ENCODE measurements around the gene MYEOV. TPM values are rescaled to one million over a fixed set of nuclear protein-coding genes. Genes with fewer than 3 reads are reported as not detected.

The MYEOV gene
- total RNA-seq, 1 experiment from 2014 or later = 101 TPM

DNA sequence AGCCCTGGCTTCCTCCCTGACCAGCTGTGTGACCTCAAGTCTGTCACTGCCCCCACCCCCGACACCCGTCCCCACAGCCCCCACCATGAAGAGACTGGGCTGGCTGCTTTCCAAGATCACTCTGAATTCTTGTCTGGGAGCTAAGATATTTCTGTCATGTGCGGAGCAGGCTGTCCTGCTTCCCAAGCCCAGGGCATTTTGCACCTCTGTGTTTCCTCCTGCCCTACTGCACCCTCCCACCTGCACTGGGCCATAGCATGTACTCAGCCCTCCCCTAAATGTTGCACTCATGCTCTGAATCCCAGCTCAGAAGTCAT is 30.3 kb upstream of the MYEOV start:
- DNase-seq (ENCODE audit: low read depth) = no peak
- in situ Hi-C loops (cut with HindIII; ENCODE audit: low pct_unique_long_range_greater_than_20kb, low sequenced_read_pairs) = no loop called here

DNA sequence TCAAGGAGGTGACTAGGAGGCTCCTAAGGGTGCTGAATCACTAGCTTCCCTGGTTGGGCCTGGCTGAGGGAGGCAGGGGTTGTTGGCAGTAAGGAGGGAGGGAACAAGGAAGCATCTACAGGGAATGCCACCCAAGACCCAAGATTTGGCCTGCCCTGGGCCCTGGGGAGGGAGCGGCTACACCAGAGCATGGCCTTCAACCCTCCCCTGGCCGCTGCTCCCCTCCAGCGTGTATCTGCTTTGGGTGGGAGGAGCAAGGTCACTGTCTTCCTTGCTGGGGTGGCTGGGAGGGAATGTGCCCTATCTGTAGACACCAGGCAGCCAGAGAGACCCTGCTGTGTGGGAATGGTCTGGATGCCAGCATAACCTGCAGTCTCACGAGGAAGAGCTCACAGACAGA is 29.5 kb upstream of the MYEOV start:
- in situ Hi-C loops (cut with HindIII; ENCODE audit: low pct_unique_long_range_greater_than_20kb, low sequenced_read_pairs) = no loop called here

DNA sequence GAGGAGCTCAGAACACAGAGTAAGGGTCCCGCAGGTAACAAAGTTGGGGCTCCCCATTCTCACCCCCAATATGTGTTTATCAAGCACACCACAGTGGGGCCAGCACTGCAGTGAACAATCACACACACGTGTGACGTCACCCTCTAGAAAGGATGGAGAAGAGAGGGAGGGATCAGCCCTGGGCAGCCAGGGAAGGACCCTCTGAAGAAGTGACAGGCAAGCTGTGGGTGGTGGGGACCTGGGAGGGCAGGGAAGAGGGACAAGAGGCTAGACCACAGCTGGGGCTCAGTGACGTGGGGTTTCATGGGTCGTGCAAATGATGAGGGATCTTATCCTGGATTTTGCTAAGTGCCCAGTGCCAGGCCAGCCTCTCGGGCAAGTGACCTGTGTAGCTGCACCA is 28.7 kb upstream of the MYEOV start:
- in situ Hi-C loops (cut with HindIII; ENCODE audit: low pct_unique_long_range_greater_than_20kb, low sequenced_read_pairs) = no loop called here

More for the DNA sequence above, 29.5 kb upstream of the MYEOV start:
- no peak for DNase-seq (ENCODE audit: low read depth)

DNA sequence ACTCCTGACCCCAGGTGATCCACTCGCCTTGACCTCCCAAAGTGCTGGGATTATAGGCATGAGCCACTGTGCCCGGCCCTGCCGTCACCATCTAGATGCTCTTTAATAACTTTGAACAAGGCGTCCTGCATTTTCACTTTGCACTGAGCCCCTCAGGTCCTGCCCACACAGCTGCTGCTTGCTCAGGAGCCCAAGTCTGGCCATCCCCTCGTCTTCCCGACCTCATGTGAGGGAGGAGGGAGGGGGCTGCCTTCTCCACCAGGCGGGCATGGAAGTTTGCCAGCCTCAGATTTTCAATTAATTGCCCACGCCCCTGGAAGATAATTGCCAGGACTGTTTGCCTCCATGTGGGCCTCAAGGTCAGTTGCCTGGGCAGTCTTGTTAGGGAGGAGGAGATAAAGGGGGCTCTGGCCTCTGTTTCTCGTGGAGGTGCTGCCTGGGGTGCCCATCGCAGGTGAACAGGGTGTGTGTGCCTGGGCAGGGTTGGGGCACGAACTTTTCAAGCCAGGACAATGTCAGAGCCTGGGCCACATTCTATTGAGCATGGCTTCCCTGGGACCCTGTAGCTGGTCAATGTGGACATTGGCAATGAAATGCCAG is 27.9 kb upstream of the MYEOV start:
- in situ Hi-C loops (cut with HindIII; ENCODE audit: low pct_unique_long_range_greater_than_20kb, low sequenced_read_pairs) = no loop called here
- no peak for DNase-seq (ENCODE audit: low read depth)

More for the DNA sequence above, 28.7 kb upstream of the MYEOV start:
- DNase-seq (ENCODE audit: low read depth) = no peak

DNA sequence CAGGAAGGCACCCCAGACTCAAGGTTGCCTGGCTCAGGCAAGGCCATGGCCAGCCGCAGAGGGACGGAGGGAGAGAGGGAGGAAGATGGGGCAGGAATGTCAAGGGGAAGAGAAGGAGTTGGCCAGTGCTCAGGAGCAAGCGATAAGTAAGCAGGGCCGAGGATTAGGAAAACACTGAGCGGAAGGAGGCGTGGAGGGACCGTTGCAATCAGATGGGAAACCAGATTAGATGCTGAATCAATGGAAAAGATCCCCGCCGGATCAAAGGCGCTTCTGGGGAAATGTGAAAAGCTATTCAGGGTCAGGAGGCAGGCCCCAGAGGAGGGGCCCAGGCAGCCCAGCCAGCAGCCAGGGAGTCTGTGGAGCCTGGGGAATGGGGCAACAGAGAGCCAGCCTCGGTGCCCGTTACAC is 26.6 kb upstream of the MYEOV start:
- in situ Hi-C loops (cut with HindIII; ENCODE audit: low pct_unique_long_range_greater_than_20kb, low sequenced_read_pairs) = no loop called here
- no peak for DNase-seq (ENCODE audit: low read depth)

DNA sequence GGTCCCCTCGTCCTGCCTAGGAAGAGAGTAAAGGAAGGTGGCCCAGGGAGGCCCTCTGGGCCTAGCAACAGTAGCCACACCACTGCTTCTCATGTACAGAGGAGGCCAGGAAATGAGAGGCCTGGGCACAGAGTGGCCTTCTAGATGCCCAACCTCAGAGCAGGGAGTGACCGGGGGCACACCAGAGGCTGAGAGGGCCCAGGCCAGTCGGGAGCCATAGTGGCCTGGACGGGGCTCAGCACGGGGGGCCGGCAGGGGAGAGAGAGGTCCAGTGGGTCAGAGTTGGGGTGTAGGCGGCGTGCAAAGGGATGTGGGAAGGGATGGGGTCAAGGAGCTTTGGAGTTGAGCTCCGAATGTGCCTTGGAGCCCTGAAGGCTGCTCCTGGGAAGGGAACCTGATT is 25.0 kb upstream of the MYEOV start:
- DNase-seq (ENCODE audit: low read depth) = no peak
- in situ Hi-C loops (cut with HindIII; ENCODE audit: low pct_unique_long_range_greater_than_20kb, low sequenced_read_pairs) = no loop called here

DNA sequence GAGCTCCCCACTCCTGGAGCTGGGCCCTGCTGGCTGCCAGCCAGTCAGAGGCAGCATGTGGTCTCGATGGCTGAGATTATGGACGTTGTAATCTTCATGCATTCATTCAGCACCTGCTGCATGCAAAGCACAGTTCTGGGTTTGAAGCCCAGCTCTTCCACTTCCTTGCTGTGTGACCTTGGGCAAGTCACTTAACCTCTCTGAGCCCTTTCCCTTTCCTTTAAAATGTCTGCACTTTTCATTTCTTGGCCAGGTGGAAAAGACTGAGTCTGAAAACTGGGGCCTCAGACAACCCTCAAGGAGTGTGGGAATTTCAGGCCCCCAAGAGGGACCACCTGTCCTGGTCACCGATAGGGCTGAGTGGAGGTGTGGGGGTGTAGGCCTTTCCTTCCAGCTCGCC is 24.6 kb upstream of the MYEOV start:
- no peak for DNase-seq (ENCODE audit: low read depth)
- in situ Hi-C loops (cut with HindIII; ENCODE audit: low pct_unique_long_range_greater_than_20kb, low sequenced_read_pairs) = no loop called here

DNA sequence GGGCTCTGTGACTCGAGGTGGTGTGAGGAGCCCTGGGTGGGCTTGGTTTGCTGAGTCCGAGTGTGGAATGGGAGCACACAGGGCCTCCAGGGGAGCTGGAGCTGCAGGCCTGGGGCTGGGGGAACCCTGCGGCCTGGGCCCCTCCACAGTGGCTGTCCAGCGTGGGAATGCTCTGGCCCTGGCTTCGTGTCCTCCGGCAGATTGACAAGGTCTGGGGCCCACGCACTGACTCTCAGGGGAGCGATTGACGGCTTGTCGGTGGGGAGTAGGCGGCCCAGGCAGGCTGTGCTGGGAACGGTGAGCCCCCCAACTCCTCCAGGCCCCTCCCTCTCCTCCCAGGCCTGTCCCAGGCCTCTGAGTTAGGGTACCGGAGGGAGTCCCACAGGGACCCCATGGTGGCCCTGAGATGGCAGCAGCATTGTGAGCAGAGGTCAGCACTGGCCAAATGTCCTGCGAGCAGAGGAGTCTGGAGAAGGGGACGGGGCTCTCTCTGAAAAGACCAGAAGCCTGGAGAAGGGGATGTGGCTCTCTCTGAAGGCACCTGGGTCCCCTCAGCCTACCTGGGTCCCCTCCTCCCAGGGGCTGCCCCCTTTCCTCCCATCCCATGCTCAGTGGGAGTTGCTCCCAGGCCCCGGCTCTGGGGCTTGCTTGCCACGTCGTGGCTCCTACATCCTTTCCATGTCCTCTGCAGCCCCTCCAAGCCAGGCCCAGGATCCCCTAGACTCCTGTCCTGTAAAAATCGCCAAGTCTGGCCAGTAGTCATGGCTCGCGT is 23.8 kb upstream of the MYEOV start:
- in situ Hi-C loops (cut with HindIII; ENCODE audit: low pct_unique_long_range_greater_than_20kb, low sequenced_read_pairs) = no loop called here
- DNase-seq (ENCODE audit: low read depth) = no peak

DNA sequence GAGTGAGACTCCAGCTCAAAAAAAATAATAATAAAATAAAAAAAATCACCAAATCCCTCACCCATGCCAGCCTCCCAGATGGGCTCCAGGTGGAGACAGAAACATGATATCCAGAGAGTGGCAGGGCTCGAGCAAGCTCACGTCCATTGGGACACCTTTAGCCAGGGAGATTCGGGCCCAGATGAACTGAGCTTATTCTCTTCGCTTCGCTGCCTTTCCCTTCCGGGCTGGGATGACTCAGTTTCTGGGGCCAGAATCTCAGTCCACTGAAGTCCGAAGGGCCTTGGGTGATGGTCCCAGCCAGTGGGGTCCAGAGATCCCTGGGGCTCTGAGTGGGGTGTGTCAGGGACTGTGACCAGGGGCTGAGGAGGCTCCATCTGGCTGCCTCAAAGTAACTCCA is 23.0 kb upstream of the MYEOV start:
- in situ Hi-C loops (cut with HindIII; ENCODE audit: low pct_unique_long_range_greater_than_20kb, low sequenced_read_pairs) = no loop called here
- peak; percentile 33 for DNase-seq (ENCODE audit: low read depth)

DNA sequence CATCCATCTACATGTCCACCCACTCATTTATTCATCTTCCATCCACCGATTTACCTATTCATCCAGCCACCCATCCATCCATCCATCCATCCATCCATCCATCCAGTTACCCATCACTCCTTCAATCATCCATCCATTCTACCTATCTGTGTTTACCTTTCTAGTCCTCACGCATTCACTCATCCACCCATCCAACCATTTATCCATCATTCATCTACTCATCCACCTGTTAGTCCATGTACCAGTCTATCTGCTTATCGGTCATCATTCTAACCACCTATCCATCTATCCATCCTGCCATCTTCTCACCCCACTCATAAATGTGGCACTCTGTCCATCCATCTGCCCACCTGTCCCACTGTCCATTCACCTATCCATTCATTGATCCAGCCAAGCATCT is 21.9 kb upstream of the MYEOV start:
- in situ Hi-C loops (cut with HindIII; ENCODE audit: low pct_unique_long_range_greater_than_20kb, low sequenced_read_pairs) = no loop called here
- DNase-seq (ENCODE audit: low read depth) = no peak

DNA sequence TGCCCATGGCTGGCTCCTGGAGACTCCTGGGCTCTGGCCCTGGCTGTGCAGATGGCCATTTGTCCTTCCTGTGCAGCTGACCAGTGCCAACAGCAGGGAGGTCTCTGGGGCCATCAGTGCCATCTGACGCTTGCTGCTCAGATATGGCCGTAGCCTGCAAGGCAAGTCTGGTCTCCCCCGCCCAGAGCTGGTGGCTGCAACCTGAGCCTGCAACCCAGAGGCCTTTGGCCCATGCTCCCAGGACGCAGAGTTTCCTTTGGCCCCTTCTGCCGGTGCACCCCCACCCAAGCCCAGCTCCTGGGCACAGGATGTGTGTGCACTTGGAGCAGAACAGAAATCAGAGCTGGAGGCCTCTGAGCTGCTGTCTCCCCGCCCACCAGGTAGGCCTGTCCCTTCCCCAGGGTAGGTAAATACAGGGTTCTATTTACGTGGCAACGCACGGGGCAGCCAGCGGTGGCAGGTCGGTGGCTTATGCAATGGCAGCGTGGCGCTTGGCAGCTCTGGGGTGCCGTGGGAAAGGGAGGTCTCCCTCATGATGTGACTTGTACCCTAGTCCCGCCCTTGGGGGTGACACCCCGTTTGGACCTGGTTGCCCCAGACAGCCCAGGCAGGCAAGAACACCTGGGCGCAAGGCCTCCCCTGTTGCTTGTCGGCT is 21.0 kb upstream of the MYEOV start:
- no peak for DNase-seq (ENCODE audit: low read depth)
- in situ Hi-C loops (cut with HindIII; ENCODE audit: low pct_unique_long_range_greater_than_20kb, low sequenced_read_pairs) = no loop called here

DNA sequence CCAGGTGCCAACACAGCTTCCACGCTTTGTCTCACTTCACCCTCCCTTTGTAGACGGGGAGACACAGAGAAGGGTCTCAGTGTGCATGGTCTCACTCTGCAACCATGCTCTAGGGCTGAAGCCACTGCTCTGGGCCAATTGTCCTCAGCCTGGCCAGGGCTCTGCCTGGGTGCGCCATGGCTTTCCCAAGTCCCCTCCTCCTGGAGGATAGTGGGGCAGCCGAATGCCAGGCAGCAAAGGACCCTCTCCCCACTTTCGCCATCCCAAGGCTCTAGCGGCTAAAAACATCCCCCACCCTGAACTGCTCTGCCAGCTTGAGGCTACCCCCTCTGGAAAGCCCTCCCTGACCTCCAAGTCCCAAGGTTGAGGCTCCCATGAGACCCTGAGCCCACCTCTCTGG is 20.4 kb upstream of the MYEOV start:
- in situ Hi-C loops (cut with HindIII; ENCODE audit: low pct_unique_long_range_greater_than_20kb, low sequenced_read_pairs) = no loop called here
- DNase-seq (ENCODE audit: low read depth) = no peak

DNA sequence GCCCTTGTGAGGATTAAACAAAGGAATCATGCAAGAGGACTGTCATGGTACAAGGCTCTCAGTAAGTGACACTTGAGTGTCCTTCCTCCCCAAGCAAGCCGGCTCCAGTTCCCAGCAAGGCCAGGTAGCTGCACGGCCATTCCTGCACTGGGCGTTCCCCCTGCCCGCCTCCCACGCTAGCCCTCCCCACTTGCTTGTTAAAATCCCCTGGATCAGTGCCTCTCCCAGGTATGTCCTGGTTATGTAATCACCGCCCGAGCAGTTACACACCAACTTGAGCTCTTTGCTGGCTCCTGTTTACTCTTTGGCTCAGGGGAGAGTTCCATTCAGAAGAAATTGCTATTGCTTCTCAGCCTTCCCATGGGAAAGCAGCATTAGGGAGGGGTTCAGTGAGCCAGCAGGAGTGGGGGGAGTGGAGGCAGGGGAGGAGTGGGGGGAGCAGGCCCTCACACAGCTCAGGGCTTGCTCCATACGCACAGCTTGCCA is 19.4 kb upstream of the MYEOV start:
- no peak for DNase-seq (ENCODE audit: low read depth)
- in situ Hi-C loops (cut with HindIII; ENCODE audit: low pct_unique_long_range_greater_than_20kb, low sequenced_read_pairs) = no loop called here

DNA sequence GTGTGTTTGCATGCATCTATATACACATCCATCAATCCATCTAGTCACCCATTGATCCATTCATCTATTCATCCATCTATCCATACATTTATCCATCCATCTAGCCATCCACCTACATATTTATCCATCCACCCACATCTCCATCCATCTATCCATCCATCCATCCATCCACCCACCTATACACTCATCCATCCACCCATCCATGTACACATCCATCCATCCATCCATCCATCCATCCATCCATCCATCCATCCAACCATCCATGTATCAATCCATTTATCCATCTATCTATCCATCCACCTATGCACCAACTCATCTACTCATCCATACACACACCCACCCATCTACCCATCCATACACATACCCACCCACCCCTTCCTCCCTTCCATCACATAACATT is 18.8 kb upstream of the MYEOV start:
- in situ Hi-C loops (cut with HindIII; ENCODE audit: low pct_unique_long_range_greater_than_20kb, low sequenced_read_pairs) = no loop called here
- no peak for DNase-seq (ENCODE audit: low read depth)

DNA sequence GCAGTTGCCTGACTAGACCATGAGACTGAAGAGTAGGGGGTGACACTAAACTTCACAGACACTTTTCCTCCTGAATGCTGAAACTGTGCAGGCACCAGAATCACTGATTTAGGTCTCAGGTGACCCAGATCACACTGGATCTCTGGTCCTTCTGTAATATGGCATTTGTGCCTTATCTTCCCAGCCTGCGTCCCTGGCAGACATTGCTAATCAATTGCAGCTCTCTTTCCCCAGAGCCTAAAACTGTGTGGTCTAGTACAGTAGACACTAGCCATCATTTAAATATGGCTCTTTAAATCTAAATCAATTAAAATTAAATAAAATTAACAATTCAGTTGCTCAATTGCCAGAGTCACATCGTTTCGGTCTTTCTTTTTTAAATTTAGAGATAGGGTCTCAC is 17.8 kb upstream of the MYEOV start:
- in situ Hi-C loops (cut with HindIII; ENCODE audit: low pct_unique_long_range_greater_than_20kb, low sequenced_read_pairs) = no loop called here
- DNase-seq (ENCODE audit: low read depth) = no peak

DNA sequence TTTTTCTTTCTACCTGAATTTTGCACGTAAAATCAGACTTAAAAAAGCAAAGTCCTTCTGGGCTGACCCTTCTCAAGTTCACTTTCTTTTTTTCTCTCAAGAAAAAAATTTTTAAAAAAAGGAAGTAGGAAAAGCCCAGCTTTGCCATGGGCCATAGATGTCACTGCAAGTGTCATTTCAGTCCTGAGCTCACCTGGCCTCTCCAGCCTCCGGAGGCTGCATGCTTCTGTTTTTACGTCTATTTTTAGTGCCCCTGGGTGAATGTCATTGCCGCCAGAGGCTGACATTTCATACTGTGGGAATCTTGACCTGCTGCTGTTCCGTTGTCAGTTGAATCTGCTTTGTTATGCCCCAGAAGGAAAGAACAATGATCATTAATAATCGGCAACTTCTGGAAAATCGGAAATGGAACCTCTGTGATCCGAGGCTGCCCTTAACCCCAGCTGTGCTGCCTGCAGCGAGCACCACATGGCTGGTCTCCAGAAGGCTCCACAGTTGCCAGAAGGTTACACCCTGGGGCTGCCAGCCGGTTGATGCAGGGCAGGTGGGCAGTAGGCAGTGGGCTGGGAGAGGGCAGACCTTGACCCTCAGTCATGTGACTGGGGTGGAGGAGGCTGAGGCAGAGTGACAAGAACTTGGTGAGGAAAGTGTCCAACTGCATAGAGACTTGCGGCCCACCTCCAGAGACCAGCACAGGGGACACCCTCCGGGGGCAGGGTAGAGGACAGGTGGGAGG is 16.7 kb upstream of the MYEOV start:
- no peak for DNase-seq (ENCODE audit: low read depth)
- in situ Hi-C loops (cut with HindIII; ENCODE audit: low pct_unique_long_range_greater_than_20kb, low sequenced_read_pairs) = no loop called here

DNA sequence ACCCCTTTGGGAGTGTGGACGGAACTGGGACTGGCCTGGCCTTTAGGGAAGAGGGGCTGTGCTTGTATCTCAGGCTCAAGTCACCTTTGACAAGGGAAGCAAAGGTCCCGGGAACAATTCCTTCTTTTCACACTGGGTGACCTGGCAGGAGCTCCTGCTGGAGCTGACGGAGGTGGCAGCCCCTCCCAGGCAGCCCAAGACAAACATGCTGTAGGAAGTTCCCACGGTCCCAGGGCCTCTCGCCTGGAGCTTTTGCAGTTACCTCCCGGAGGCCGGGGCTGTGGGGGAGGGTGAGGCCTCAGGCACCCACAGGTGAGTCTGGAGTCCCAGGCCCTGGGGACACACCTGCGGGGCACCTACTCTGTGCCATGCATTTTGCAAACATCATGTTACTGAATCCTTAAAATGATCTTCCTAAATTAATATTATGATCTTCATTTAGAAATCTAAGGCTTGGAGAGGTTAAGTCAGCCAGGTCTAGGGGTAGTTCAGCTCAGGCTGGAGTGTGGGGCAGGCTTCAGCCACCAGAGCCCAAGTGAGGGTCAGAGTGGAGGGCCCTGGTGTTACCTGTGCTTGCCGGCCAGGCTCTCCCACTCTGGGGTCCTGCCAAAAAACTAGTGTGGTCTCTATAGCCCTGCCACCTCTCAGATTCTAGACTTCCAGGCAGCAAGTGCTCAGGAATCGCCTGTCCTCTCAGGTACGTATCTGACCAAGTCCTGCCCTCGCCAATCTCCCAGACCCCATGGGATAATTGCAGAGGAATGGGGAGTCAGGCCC is 15.7 kb upstream of the MYEOV start:
- in situ Hi-C loops (cut with HindIII; ENCODE audit: low pct_unique_long_range_greater_than_20kb, low sequenced_read_pairs) = no loop called here
- DNase-seq (ENCODE audit: low read depth) = peak; percentile 63

DNA sequence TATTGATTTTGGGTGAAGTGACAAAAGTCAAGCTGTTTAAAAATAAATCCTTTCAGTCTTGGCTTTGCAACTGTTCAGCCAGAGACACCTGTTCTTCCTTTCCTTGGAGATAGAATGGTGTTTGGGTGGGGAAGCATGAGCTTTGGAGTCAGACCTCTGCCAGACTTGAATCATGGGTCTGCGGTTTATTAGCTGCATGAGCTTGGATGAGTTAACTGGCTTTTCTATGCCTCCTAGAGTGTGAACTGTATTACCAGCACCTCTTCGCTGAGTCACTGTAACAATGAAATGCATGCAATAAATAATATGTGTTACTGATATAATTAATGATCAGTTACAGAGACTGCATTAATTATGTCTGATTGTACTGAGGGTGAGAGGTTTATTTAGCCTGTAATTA is 13.5 kb upstream of the MYEOV start:
- peak; percentile 85 for DNase-seq (ENCODE audit: low read depth)
- in situ Hi-C loops (cut with HindIII; ENCODE audit: low pct_unique_long_range_greater_than_20kb, low sequenced_read_pairs) = no loop called here

Data from Caki2 (cell line).